Stimulated activated CD8-positive, alpha-beta memory T cell treated with anti-CD3 and anti-CD28 coated beads, Interleukin-2, amount 100 ng/mL, for 1 hour (primary cell): ENCODE data around the gene ANKLE1.
"Not testable (repeated sequence)": the region's sequence is repeated elsewhere in the genome, so short reads cannot be mapped to it uniquely, and the experiment has no call there.

Source experiments
- DNase-seq, 2 donors: peaks; one replicate each; pipeline ENCODE4 v3.0.0-alpha.2; 2020; ENCODE audit warnings: low read depth in 2 of 2

ANKLE1 gene

DNA sequence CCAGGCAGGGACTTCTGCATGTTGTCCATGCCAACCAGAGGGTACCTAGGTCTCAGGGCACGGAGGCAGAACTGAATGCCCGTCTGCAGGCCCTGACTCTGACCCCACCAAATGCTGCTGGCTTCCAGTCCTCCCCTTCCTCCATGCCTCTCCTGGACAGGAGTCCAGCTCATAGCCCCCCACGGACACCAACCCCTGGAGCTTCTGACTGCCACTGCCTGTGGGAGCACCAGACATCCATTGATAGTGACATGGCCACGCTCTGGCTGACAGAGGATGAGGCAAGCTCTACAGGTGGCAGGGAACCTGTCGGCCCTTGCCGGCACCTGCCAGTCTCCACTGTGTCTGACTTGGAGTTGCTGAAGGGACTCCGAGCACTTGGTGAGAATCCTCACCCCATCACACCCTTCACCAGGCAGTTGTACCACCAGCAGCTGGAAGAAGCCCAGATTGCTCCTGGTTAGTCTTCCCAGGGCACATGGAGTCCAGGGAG is 1.8 kb downstream of the ANKLE1 start:
- no peak for DNase-seq

- DNase-seq, result no peak
Observed at GRCh38 chr19:17285415-17286135, 3.9 kb downstream of the ANKLE1 start.

DNA sequence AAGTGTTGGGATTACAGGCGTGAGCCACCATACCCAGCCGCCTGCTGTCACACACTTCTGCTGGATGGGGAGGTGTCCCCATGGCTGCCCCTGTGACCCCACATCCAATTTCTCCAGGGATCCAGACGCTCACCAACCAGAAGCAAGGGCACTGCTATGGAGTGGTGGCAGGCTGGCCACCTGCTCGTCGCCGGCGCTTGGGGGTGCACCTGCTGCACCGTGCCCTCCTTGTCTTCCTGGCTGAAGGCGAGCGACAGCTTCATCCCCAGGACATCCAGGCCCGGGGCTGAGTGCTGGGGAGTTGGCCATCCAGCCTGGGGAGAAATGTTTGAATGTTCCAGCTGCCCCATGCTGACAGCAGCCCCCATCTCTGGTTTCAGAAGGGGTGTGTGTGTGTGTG is 4.6 kb downstream of the ANKLE1 start:
- DNase-seq, result no peak

- DNase-seq, result no peak
Observed at GRCh38 chr19:17286752-17287151, 5.1 kb downstream of the ANKLE1 start.

DNA sequence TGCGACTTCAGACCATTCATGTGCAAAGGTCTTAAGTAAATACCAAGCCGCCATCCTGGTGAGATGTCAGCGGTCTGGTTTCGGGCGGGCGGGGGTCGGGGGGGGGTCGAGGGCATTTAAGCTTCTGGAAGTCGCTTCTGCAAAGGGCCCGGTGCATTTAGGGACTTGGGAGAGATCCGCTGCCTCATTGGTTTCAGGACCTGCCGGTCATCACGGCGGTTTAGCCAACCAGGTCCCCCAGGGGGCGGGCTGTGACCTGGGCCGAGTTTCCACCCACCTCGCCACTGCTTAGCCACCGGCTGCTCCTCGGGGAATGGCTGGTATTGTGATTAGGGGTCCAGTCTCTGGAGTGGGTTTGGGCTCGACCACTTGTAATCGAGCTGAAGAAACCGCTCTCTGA is 7.8 kb downstream of the ANKLE1 start:
- no peak for DNase-seq

GRCh38 chr19:17292301-17293074 is 10.8 kb downstream of the ANKLE1 start:
- peak; percentile 56 to 59 for DNase-seq

GRCh38 chr19:17293605-17294004 is 11.9 kb downstream of the ANKLE1 start:
- DNase-seq, result no peak

DNA sequence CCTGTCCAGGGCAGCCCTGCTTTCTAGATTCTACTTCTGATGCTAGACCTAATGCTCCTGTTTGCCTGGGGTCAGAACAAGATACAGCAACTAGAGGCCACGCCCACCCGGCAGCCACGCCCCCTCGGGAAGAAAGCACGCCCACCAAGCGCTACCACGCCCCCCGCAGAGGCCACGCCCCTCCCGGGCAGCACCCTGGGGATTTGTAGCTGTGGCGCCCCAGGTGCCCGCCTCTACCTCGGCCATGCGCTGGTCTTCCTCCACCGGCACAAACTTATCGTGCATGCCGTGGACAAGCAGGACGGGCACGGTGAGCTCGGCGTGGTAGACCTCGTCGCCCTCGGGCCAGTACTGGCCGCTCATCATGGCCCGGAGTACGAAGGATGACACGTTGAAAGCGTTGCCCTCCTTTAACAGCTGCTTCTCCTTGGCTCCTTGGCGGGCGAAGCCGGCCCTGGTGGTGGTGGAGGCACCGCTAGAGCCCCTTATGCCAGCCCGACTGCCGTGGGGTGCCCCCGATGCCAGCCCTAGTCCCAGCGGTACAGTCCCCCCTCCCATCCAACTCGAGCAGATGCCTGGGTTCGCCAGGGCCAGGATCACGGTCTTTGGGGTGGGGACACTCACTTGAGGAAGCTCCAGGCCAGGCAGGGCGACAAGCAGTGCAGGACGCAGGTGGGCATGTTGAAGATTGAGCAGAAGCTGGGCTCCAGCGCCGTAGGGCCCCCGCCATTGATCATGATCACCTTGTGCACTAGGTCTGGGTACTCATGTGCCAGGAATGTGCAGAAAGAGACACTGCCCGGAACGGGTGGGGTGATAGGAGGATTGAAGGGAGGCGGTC is 12.6 kb downstream of the ANKLE1 start:
- DNase-seq, result no peak

- not testable (repeated sequence) for DNase-seq
Observed at GRCh38 chr19:17295551-17295950, 13.8 kb downstream of the ANKLE1 start.

DNA sequence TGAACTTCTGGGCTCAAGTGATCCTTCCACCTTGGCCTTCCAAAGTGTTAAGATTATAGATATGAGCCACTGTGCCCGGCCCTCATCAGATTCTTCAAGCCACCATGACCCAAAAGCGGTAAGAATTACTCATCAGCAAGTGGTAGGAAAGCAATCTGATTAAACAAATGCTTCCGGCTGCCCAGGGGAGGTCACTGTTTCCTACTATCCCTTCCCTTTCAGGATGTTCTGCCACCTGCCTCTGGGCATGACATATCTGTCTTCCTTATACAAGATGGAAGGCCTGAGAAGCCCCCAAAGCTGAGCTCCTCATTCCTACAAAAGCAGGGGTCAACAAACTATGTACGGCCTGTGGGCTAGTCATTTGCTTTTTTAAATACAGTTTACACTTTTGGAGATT is 14.6 kb downstream of the ANKLE1 start:
- DNase-seq, result no peak

DNA sequence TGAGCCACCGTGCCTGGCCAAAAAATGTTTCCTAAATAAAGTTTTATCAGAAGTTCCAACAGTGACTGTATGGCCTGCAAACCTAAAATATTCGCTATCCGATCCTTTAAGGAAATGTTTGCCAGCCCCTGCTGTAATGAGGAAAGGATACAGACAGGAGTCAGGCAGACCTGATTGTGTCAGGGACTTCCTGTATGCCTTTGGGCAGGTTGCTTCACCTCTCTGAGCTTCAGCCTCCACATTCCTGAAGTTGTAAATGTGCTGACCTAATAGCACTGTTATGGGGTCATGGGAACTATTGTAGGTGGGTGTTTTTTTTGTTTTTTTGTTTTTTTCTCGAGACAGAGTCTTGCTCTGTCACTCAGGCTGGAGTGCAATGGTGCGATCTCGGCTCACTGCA is 15.3 kb downstream of the ANKLE1 start:
- DNase-seq, result no peak

DNA sequence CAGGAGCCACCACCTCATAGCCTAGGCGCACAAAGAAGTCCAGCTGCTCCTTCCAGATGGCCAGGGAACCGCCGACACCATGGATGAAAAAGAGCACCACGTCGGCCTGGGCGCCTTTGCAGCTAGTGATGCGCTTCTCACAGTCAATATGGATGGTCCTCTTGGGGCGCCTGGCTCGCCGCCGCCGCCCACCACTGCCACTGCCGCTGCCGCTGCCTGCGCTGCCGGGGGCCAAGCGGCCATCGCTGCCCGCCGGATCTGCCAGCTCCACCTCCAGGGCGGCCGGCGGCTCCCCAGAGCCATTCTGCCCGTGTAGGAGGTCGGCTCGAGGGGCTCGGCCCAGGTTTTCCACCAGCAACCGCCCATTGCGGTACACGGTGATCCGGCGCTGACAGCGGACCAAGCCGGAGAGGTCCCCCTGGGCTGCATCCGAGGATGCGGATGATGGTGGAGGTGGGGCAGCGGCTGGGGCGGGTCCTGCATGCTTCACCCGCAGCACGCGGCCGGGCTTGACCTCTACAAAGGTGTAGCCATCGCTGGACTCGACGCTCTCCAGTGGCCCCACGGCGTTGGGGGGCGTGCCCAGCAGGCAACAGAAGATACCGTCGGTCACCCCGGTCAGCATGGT is 19.4 kb downstream of the ANKLE1 start:
- no peak for DNase-seq

- no peak for DNase-seq
Observed at GRCh38 chr19:17302391-17303166, 20.9 kb downstream of the ANKLE1 start.

DNA sequence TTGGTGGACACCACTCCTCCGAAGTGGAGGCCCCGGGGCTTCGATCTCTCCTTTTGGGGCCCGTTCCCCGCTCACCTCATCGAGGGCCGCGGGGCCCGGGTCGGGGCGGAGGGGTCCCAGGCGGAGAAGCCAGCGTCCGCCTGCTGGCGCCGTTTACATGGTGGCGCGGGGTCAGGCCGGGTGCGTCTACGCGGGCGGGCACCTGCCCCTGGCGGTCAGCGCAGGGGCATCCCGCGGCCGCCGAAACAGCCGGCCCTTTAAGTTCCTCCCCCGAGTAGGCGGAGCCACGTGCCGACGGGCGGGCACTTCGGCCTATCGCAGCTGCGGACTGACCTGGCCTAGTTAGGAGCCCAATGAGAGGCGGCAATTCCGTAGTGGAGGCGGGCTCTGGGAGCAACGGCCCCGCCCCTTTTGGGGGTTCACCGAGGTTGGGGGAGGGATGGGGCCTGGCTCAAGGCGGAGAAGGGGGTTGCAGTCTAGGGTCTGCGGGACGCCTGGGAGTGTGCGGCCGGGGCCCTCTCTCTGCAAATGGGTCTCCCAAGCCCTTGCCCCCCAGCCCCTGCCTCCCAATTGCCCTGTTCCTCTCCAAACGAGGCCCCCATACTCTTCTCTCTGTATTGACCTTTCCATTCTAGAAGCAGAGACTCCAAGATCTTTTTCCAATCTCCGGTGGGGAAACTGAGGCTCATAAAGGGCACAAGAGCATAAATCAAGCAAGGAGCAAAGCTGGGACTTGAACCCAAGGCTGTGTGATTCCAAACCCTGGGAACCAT is 21.7 kb downstream of the ANKLE1 start, which contains the start of gene ABHD8:
Gene ABHD8 (minus strand): TSS at position 259 of the 773 bp plus-strand sequence. CDS start 1,809 bp downstream, outside the sequence.
- DNase-seq, result peak; percentile 84 to 86

DNA sequence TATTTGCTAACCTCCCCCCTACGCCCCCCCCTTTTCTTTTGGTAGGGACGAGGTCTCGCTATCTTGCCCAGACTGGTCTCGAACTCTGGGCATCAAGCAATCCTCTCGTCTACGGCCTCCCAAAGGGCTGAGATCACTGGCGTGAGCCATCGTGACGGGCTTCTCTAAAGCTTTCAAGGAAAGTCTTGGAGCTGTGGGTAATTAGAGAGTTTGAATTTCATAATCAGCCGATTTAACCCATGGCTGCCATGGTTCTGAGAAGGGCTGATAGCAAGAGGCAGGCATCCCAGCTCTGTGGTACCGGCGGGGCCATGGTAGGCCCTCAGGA is 22.2 kb downstream of the ANKLE1 start:
- DNase-seq, result no peak

DNA sequence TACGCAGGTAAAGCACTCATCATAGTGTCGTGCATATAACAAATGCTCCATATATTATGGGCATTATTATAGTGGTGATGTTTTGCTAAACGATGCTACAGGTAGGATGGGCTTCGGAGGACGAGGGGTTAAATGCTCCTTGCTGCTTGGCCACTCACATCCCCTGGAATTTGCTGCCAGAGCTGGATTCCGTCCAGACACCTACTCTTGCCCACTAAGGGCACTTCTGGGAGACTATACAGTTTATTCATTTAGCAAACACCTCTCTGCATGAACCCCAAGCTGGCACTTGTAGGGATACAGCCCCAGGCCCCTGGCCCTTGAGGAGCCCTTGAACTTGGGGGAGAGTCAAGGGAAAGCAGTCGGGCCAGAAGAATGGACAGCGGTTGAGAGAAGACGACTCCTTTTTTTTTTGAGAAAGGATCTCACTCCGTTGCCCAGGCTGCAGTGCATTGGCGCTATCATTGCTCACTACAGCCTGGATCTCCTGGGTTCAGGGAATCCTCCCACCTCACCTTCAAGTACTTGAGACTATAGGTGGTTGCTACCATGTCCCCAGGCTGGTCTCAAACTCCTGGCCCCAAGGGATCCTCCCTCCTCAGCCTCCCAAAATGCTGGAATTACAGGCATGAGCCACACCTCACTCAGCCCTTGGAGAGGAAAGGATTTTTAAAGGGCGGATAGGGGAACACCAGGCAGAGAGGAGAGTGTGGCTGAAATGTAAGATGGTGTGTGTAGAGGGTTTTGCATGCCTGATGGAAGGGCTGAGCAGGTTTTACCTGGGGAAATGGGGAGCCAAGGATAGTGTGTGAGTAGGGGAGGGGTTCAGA is 22.9 kb downstream of the ANKLE1 start:
- DNase-seq, result no peak

- DNase-seq, result no peak
Observed at GRCh38 chr19:17305216-17305516, 23.5 kb downstream of the ANKLE1 start.

- peak; percentile 84 to 86 for DNase-seq
Observed at GRCh38 chr19:17305517-17306284, 24.0 kb downstream of the ANKLE1 start, which contains the start of gene MRPL34. Gene MRPL34, plus strand, starts transcription at chr19:17305872. Its CDS starts 21 bp downstream, at chr19:17305893.
